ENCODE data around the gene EIF2D. TPM values are rescaled to one million over a fixed set of nuclear protein-coding genes. Genes with fewer than 3 reads are reported as not detected.
A peak's percentile ranks its signal among the peaks of the same experiment; 100 is the strongest.

EIF2D gene
- total and polyA plus RNA-seq, 2 of the 4 experiments (the other 2 are of a cell fraction) = 64.3 to 69.4 TPM

- peak; percentile 86 for TF ChIP-seq CTCF (conservative IDR thresholded peaks at IDR 0.05; ENCODE audit: low read depth, low read length)
Observed at GRCh38 chr1:206634365-206635079, 22.3 kb upstream of the EIF2D start (continued).

GRCh38 chr1:206633708-206634121, 21.4 kb upstream of the EIF2D start:
- BruUV-seq (replicated peaks) = no TSS peak
- Histone ChIP-seq H3K27ac (ENCODE audit: insufficient read depth, low read length) (peak overlapping the region; percentile 76; the same call in 1 of the 2 replicates), H2BK15ac (ENCODE audit: low read depth, low read length) (peak overlapping the region; percentile 93), H3K4me1 (ENCODE audit: control insufficient read depth, insufficient read depth, low read length) (peaks cover 8% of the 10 kb centered on the region), H3K56ac (ENCODE audit: extremely low read depth, insufficient read depth, low read length) (peak overlapping the region; percentile 43), H2BK120ac (ENCODE audit: low read depth, low read length) (peak overlapping the region; percentile 86), H4K20me1 (ENCODE audit: insufficient read depth, low read length) (no peaks in the 10 kb centered on the region), H2BK5ac (ENCODE audit: low read depth, low read length, poor library complexity, severe bottlenecking) (peak overlapping the region; percentile 77), H4K5ac (ENCODE audit: low read depth, low read length) (peak overlapping the region; percentile 71), H2AK5ac (ENCODE audit: low read depth, low read length) (peak overlapping the region; percentile 53; the same call in 1 of the 2 replicates), H4K8ac (ENCODE audit: low read depth in 2 of 2, low read length in 2 of 2) (peak overlapping the region in 1 of 2 experiments; percentile 66; a peak in 3 of 4 replicates), H3K9me1 (ENCODE audit: insufficient read depth, low read length) (0 out of 2 replicates have a peak, but pooled peaks cover 3% of the 10 kb centered on the region), H3K9me3 (ENCODE audit: control insufficient read depth, insufficient read depth, low read length) (no peaks in the 10 kb centered on the region), H3K4me2 (ENCODE audit: low read depth, low read length) (peak overlapping the region; percentile 77), H3K4ac (ENCODE audit: low read depth, low read length) (peak overlapping the region; percentile 72), H3K36me3 (ENCODE audit: control insufficient read depth, insufficient read depth, low read length) (no peaks in the 10 kb centered on the region), H2AK9ac (replicated peaks; ENCODE audit: low read depth, low read length, poor library complexity) (peak overlapping the region; percentile 38), H3K23ac (ENCODE audit: low read depth, low read length) (no peak overlapping the region; the same call in 1 of the 2 replicates), H3K27me3 (ENCODE audit: control insufficient read depth, insufficient read depth, low read length) (peaks cover 5% of the 10 kb centered on the region), H4K91ac (ENCODE audit: insufficient read depth, low read depth, low read length) (peak overlapping the region; percentile 77), H3K14ac (replicated peaks; ENCODE audit: low read depth, low read length) (peak overlapping the region; percentile 84), H2AFZ (replicated peaks; ENCODE audit: low read length, poor library complexity) (peak overlapping the region; percentile 88), H3K9ac (ENCODE audit: low read depth, low read length) (peak overlapping the region; percentile 7), H2BK20ac (ENCODE audit: low read depth, low read length) (peak overlapping the region; percentile 93), H3K4me3 (ENCODE audit: insufficient read depth, low read depth, low read length) (no peak overlapping the region), H3K18ac (ENCODE audit: low read depth, low read length) (peak overlapping the region; percentile 88), H3K79me1 (ENCODE audit: low read depth in 1 of 2, low read length in 2 of 2) (peaks cover 0 to 16% of the 10 kb centered on the region in 2 experiments; a peak in 3 of 4 replicates)
- DNase-seq = peak; percentile 96
- intact Hi-C loops (cut with micrococcal nuclease) (loop anchor here (1.0 to 10.0 kb wide), 6 partner anchors 31 to 351 kb away; no protein-coding TSS in a partner anchor), in situ Hi-C loops (cut with MboI; ENCODE audit: low sequenced_read_pairs) (no loop called here), dilution Hi-C loops (cut with HindIII; ENCODE audit: low sequenced_read_pairs, unreplicated experiment) (no loop called here)
- POLR2A ChIA-PET (ENCODE audit: unreplicated experiment) = no interaction called here
- TF ChIP-seq USF2 (IDR thresholded peaks at IDR 0.05; ENCODE audit: low read depth, low read length) = peak; percentile 55; the same call in 1 of the 2 replicates
- peak; percentile 67; the same call in 1 of the 2 replicates for TF ChIP-seq MAZ (IDR thresholded peaks at IDR 0.05; ENCODE audit: borderline replicate concordance, low read depth, low read length)
- peak; percentile 70 for TF ChIP-seq POLR2A (IDR thresholded peaks at IDR 0.05; ENCODE audit: low read depth, low read length)
- TF ChIP-seq CEBPB (IDR thresholded peaks at IDR 0.05; ENCODE audit: low read depth, low read length) = peak; percentile 88
- peak; percentile 90 for TF ChIP-seq BHLHE40 (IDR thresholded peaks at IDR 0.05; ENCODE audit: low read depth, low read length)
- TF ChIP-seq FOS (IDR thresholded peaks at IDR 0.05; ENCODE audit: low read depth, low read length) = peak; percentile 79; the same call in 1 of the 2 replicates
- TF ChIP-seq NFE2L2 (IDR thresholded peaks at IDR 0.05; ENCODE audit: low read depth, low read length) = no peak
- TF ChIP-seq CHD1 (IDR thresholded peaks at IDR 0.05; ENCODE audit: low read depth, low read length) = no peak
- TF ChIP-seq RAD21 (IDR thresholded peaks at IDR 0.05; ENCODE audit: low read length) = no peak
- peak; percentile 21 for ATAC-seq (ENCODE audit: low read depth)
- no CpG with 5 or more reads among the region's 9 CpGs for WGBS, 2 experiments (ENCODE audit: extremely low coverage in 2 of 2, insufficient read length in 1 of 2)
- CTCF ChIA-PET = interaction anchor here (0.5 to 4.1 kb wide), 7 partner anchors 12 to 279 kb away, joined by 3 to 37 read pairs (median 4); no protein-coding TSS in a partner anchor
